SHP77 treated with DMSO at 0.1 percent for 48 hours (cell line): ENCODE results near the gene PITPNM3.

Source experiments
- DNase-seq: peaks from one replicate; lab custom pipeline; 2025; lab: John Stamatoyannopoulos, UW

The PITPNM3 gene

DNA sequence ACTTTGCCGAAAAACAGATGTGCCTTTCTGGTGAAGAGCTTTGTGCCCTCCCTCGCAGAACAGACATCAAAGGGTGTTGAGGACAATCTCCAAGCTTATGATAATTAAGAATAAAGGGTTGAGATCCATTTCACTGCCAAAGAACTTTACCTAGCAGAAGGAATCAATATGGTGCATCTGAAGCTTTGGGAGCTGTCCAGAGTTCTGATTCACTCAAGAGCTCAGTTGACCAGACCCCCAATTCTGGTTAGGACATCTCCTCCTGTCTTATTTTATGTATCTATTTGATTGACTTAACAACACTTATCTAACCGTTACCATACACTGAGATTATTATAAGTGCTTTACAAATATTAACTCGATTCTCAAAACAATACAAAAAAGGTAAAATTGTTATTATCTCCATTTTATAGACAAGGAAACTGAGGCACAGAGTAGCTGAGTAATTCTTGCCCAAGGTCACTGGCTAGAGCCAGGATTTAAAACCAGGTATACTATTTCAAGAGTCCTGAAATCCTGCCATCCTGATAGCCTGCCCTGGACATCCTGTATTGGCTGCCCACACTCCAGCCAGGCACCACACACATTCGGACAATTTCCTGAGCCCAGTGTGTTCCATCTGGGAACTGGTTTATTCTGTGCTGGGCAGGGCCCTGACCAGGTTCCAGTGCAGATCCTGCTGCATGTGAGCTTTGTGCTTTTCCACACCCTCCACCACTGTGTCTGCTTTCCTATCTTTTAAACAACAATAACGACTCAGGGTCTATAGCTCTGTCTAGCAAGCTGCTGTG lies 29.8 kb downstream of the PITPNM3 start:
- no peak for DNase-seq

DNA sequence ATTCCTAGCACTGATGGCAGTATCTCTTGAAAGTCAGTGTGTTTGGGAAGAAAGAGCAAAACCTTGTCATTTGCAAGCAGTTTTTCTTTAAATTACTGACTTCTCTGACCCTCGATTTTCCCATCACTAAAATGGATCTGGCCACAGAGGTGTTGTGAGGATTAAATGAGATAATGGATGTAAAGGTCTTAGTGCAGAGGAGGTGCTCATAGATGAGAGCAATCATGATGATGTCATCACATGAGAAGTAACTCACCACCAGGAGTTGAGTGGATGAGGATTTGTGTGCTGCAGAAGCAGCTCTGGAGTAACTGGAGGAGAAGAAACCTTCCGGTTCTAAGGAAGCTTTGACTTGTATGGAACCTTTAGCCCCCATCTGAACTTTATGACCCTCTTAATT lies 30.6 kb downstream of the PITPNM3 start:
- no peak for DNase-seq

DNA sequence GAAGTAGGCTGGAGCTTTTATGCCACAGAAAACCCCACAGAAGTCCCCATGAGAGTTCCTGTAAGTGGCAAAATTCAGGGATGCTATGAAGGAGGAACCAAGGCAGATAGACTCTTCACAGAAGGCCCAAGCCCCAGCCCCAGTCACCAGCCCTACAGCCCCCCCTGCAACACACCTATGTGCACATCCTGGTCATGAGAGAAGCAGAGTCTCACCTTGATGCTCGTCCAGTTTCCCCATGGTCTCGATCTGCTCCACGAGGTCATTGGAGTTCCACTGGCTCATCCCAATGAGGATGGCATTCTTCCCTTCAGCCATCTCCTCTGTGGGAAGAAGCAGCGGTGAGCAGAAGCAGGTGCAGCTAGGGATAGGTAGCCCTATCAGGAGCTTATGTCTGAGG lies 31.2 kb downstream of the PITPNM3 start:
- DNase-seq: no peak

- no peak for DNase-seq
Measured at GRCh38 chr17:6524520-6524919, 31.8 kb downstream of the PITPNM3 start.

DNA sequence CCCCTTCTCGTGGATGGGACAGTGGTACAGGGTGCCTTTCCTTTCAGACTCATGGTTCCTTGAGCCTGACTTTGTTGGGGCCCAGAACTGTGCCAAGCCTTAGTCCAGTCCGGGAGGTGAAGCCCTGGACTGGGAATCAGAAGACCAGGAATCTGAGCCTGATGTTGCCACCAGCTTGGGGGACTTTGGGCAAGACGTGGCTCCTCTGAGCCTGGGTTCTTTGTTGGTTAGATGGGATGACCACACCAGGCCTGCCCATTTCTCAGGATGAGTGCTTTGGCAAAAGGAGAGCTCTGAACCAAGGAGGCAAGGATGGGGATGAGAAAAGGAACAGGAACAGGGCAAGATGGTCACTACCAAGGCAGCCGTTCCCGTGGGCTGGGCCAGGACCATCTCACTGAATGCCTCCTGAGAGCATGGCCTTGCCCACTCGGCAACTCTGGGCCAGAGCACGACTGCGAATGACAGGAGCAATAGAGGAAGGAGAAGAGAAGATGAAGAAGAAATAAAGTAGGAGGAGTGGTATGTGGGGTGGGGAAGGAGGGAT lies 32.5 kb downstream of the PITPNM3 start:
- DNase-seq: no peak

DNA sequence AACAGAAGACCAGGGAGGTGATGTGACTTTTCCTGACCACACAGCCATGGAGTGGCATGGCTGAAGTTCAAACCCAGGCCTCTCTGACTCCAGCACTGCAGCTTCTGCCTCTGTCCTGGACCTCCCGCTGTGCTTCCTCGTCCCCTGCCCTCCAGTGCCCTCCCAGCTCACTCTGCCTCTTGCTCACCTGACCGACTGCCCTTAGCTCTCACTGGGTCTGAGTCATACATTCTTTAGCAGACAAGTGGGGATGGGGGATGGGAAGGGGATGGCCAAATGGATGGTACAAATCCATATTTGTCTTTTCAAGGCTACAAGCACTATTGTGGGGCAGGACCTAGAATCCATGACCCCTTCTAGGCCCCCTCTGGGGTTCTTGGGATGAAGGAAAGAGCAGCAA lies 33.0 kb downstream of the PITPNM3 start:
- no peak for DNase-seq

- DNase-seq: no peak
Measured at GRCh38 chr17:6521586-6521985, 34.8 kb downstream of the PITPNM3 start.

GRCh38 chr17:6517062-6517461 lies 39.3 kb downstream of the PITPNM3 start:
- no peak for DNase-seq

DNA sequence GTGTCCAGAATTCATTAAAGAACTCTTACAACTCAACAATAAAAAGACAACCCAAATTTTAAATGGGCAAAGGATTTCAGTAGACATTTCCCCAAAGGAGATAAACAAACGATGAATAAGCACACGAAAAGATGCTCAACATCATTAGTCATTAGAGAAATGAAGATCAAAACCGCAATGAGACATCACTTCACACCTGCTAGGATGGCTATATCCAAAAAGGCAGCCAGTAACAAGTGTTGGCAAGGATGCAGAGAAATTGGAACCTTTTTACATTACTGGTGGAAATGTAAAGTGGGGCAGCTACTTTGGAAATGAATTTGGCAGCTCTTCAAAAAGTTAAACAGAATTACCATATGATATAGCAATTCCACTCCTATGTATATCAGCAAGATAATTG lies 42.0 kb downstream of the PITPNM3 start:
- no peak for DNase-seq

- DNase-seq: no peak
Measured at GRCh38 chr17:6512552-6512951, 43.8 kb downstream of the PITPNM3 start.

- DNase-seq: no peak
Measured at GRCh38 chr17:6510321-6510977, 45.9 kb downstream of the PITPNM3 start.

GRCh38 chr17:6509921-6510320 lies 46.4 kb downstream of the PITPNM3 start:
- no peak for DNase-seq

- no peak for DNase-seq
Measured at GRCh38 chr17:6509031-6509771, 47.2 kb downstream of the PITPNM3 start.

GRCh38 chr17:6508519-6509030 lies 47.8 kb downstream of the PITPNM3 start:
- no peak for DNase-seq

DNA sequence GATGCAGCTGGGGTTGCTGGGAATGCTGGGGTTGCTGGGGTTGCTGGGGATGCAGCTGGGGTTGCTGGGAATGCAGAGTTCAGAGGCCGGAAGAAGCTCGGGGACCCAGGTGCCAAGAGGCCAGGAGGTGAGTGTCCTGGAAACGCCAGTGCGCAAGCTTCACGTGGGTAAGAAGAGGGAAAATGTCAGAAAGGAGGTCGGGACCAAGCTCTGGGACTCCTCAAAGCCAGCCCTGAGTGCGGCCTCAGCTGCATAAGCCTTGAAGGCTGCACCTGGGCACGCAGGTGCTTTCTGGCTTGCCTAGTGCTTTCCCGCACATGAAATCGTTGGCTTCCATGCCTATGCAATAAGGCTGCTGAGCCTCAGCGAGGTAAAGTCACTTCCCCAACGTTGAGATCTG lies 48.3 kb downstream of the PITPNM3 start:
- DNase-seq: no peak

- no peak for DNase-seq
Measured at GRCh38 chr17:6507535-6507934, 48.8 kb downstream of the PITPNM3 start.

- DNase-seq: no peak
Measured at GRCh38 chr17:6506679-6507231, 49.6 kb downstream of the PITPNM3 start.

- DNase-seq: no peak
Measured at GRCh38 chr17:6505425-6506142, 50.8 kb downstream of the PITPNM3 start.

- no peak for DNase-seq
Measured at GRCh38 chr17:6503641-6504195, 52.6 kb downstream of the PITPNM3 start.

GRCh38 chr17:6502871-6503509 lies 53.4 kb downstream of the PITPNM3 start:
- DNase-seq: no peak

- DNase-seq: no peak
Measured at GRCh38 chr17:6502142-6502541, 54.2 kb downstream of the PITPNM3 start.
